Activated CD4-positive, alpha-beta T cell treated with anti-CD3 and anti-CD28 coated beads for 36 hours (primary cell): Measurements from ENCODE around the gene KHK. TPM values are rescaled to one million over a fixed set of nuclear protein-coding genes. Genes with fewer than 3 reads are reported as not detected.

Source experiments
- ATAC-seq: fragments of 200-7000 bp; cut with Tn5 transposase; one replicate; pipeline ENCODE4 v1.10.0; 2021; ENCODE audit warnings: mild to moderate bottlenecking, moderate library complexity
- CTCF ChIA-PET: fragments of 350-600 bp; sonication (Branson Sonifier 250); formaldehyde crosslinking; loops from one replicate; lab custom pipeline; 2021; ENCODE audit warnings: antibody characterized with exemption; lab: Charles Lee
- POLR2A ChIA-PET: fragments of 350-600 bp; sonication (Branson Sonifier 250); formaldehyde crosslinking; loops from one replicate; lab custom pipeline; 2021; ENCODE audit warnings: antibody characterized with exemption, inconsistent platforms; lab: Charles Lee
- DNase-seq: peaks from one replicate; pipeline ENCODE4 v3.0.0-alpha.2; 2020
- H3K27ac Mint-ChIP-seq: one replicate; pipeline ENCODE4 v1.8.0; 2021; ENCODE audit warnings: mixed read lengths
- H3K27me3 Mint-ChIP-seq: one replicate; pipeline ENCODE4 v1.8.0; 2021; ENCODE audit warnings: mixed read lengths
- H3K36me3 Mint-ChIP-seq: one replicate; pipeline ENCODE4 v1.8.0; 2021; ENCODE audit warnings: low read depth, mixed read lengths
- H3K4me1 Mint-ChIP-seq: one replicate; pipeline ENCODE4 v1.8.0; 2021; ENCODE audit warnings: mixed read lengths
- H3K4me3 Mint-ChIP-seq: one replicate; pipeline ENCODE4 v1.8.0; 2021; ENCODE audit warnings: mild to moderate bottlenecking, moderate library complexity, mixed read lengths
- H3K9me3 Mint-ChIP-seq: one replicate; pipeline ENCODE4 v1.8.0; 2021; ENCODE audit warnings: low read depth, mixed read lengths
- intact Hi-C, 2 experiments: fragments of 100-400 bp; cut with DNase I in 1 of 2; cut with micrococcal nuclease in 1 of 2; formaldehyde crosslinking; loops; one replicate each; pipeline versions ENCODE4 v1.14.2 to v1.15.1; 2022 to 2024; cut with DNase I, micrococcal nuclease
- total RNA-seq, 2 experiments: library from RNA; stranded (reverse); gene quantifications; one replicate each; pipeline ENCODE4 v1.2.3, GENCODE V29; 2021

The KHK gene
- total RNA-seq, 2 experiments from 2014 or later = 10.6 to 12.7 TPM

DNA sequence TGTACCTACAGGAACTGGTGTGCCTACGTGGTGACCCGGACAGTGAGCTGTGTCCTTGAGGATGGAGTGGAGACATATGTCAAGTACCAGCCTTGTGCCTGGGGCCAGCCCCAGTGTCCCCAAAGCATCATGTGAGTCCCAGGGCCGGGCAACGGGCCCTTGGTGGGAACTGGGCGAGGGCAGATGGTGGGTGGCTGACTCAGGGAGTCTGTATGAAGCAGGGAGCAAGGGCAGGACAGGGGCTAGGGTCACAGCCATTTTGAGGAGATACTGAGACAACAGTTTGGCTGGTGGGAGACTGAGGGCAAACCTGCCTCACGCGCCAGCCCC lies 6.5 kb upstream of the KHK start:
- Mint-ChIP-seq H3K27ac (peak overlapping the region; percentile 83), H3K4me1 (peaks cover 40% of the 10 kb centered on the region), H3K4me3 (no peak overlapping the region), H3K9me3 (no peaks in the 10 kb centered on the region), H3K36me3 (no peaks in the 10 kb centered on the region), H3K27me3 (no peaks in the 10 kb centered on the region)
- ChIA-PET CTCF (interaction anchor here (1.7 to 2.0 kb wide), 3 partner anchors 8 to 223 kb away, joined by 4 to 24 read pairs (median 7); partner anchors contain the start of gene OST4), POLR2A (no interaction called here)
- ATAC-seq (no peak), DNase-seq (no peak)
- intact Hi-C loops = no loop called here

DNA sequence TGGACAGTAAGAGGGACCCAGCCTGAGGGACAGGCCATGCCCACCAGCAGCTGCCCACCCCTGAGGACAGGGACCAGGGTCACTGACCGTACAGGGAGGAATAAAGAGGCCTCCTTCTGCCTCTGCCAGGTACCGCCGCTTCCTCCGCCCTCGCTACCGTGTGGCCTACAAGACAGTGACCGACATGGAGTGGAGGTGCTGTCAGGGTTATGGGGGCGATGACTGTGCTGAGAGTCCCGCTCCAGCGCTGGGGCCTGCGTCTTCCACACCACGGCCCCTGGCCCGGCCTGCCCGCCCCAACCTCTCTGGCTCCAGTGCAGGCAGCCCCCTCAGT lies 6.0 kb upstream of the KHK start:
- Mint-ChIP-seq H3K36me3 (no peaks in the 10 kb centered on the region), H3K9me3 (no peaks in the 10 kb centered on the region)
- POLR2A ChIA-PET = interaction anchor here (0.9 to 1.0 kb wide), 3 partner anchors 8 to 48 kb away, joined by 3 read pairs; partner anchors contain the start of gene OST4

DNA sequence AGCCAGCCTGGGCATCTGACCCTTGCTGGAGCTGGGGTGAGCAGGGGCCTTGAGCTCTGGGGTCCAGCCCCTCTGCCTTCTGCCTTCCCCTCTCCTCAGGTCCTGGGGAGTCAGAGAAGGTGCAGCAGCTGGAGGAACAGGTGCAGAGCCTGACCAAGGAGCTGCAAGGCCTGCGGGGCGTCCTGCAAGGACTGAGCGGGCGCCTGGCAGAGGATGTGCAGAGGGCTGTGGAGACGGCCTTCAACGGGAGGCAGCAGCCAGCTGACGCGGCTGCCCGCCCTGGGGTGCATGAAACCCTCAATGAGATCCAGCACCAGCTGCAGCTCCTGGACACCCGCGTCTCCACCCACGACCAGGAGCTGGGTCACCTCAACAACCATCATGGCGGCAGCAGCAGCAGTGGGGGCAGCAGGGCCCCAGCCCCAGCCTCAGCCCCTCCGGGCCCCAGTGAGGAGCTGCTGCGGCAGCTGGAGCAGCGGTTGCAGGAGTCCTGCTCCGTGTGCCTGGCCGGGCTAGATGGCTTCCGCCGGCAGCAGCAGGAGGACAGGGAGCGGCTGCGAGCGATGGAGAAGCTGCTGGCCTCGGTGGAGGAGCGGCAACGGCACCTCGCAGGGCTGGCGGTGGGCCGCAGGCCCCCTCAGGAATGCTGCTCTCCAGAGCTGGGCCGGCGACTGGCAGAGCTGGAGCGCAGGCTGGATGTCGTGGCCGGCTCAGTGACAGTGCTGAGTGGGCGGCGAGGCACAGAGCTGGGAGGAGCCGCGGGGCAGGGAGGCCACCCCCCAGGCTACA lies 4.4 kb upstream of the KHK start:
- ChIA-PET CTCF (interaction anchor here (0.5 to 5.7 kb wide), 10 partner anchors 9 to 601 kb away, joined by 3 to 30 read pairs (median 3); partner anchors contain the start of genes AGBL5 and OST4), POLR2A (interaction anchor here (0.5 to 2.1 kb wide), 2 partner anchors 11 to 18 kb away, joined by 3 to 6 read pairs; partner anchors contain the start of gene OST4)
- no peaks in the 10 kb centered on the region for H3K9me3 Mint-ChIP-seq
- H3K4me1 Mint-ChIP-seq = peaks cover 30% of the 10 kb centered on the region
- H3K27ac Mint-ChIP-seq = peak overlapping the region; percentile 98
- H3K36me3 Mint-ChIP-seq = no peaks in the 10 kb centered on the region
- intact Hi-C loops = loop anchor here (1.0 kb wide), 6 partner anchors 10 to 288 kb away; partner anchors contain the start of genes AGBL5 (in 2 of the 2), TMEM214 (in 2 of the 2), EIF2B4 (in 1 of the 2) and MAPRE3 (in 1 of the 2)
- no peaks in the 10 kb centered on the region for H3K27me3 Mint-ChIP-seq
- no peak for DNase-seq
- no peak overlapping the region for H3K4me3 Mint-ChIP-seq
- ATAC-seq = no peak

More for the DNA sequence above, 6.0 kb upstream of the KHK start:
- ATAC-seq (no peak), DNase-seq (no peak)
- H3K4me1 Mint-ChIP-seq = peaks cover 40% of the 10 kb centered on the region
- no peak overlapping the region for H3K4me3 Mint-ChIP-seq
- CTCF ChIA-PET = interaction anchor here (0.5 to 5.7 kb wide), 6 partner anchors 8 to 565 kb away, joined by 3 to 30 read pairs (median 6); partner anchors contain the start of genes AGBL5 and OST4
- peak overlapping the region; percentile 98 for H3K27ac Mint-ChIP-seq
- no peaks in the 10 kb centered on the region for H3K27me3 Mint-ChIP-seq
- intact Hi-C loops = no loop called here

DNA sequence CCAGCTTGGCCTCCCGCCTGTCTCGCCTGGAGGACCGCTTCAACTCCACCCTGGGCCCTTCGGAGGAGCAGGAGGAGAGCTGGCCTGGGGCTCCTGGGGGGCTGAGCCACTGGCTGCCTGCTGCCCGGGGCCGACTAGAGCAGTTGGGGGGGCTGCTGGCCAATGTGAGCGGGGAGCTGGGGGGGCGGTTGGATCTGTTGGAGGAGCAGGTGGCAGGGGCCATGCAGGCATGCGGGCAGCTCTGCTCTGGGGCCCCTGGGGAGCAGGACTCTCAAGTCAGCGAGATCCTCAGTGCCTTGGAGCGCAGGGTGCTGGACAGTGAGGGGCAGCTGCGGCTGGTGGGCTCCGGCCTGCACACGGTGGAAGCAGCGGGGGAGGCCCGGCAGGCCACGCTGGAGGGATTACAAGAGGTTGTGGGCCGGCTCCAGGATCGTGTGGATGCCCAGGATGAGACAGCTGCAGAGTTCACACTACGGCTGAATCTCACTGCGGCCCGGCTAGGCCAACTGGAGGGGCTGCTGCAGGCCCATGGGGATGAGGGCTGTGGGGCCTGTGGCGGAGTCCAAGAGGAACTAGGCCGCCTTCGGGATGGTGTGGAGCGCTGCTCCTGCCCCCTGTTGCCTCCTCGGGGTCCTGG lies 3.7 kb upstream of the KHK start:
- intact Hi-C loops = no loop called here
- Mint-ChIP-seq H3K9me3 (no peaks in the 10 kb centered on the region), H3K4me3 (no peak overlapping the region), H3K27ac (peak overlapping the region; percentile 37), H3K36me3 (no peaks in the 10 kb centered on the region), H3K4me1 (peaks cover 32% of the 10 kb centered on the region), H3K27me3 (no peaks in the 10 kb centered on the region)
- ATAC-seq (no peak), DNase-seq (no peak)
- ChIA-PET POLR2A (interaction anchor here (0.6 to 2.1 kb wide), 3 partner anchors 11 to 34 kb away, joined by 3 to 6 read pairs (median 4); partner anchors contain the start of gene OST4), CTCF (interaction anchor here (0.5 to 5.7 kb wide), 3 partner anchors 32 to 601 kb away, joined by 3 to 30 read pairs (median 3); partner anchors contain the start of gene AGBL5)

DNA sequence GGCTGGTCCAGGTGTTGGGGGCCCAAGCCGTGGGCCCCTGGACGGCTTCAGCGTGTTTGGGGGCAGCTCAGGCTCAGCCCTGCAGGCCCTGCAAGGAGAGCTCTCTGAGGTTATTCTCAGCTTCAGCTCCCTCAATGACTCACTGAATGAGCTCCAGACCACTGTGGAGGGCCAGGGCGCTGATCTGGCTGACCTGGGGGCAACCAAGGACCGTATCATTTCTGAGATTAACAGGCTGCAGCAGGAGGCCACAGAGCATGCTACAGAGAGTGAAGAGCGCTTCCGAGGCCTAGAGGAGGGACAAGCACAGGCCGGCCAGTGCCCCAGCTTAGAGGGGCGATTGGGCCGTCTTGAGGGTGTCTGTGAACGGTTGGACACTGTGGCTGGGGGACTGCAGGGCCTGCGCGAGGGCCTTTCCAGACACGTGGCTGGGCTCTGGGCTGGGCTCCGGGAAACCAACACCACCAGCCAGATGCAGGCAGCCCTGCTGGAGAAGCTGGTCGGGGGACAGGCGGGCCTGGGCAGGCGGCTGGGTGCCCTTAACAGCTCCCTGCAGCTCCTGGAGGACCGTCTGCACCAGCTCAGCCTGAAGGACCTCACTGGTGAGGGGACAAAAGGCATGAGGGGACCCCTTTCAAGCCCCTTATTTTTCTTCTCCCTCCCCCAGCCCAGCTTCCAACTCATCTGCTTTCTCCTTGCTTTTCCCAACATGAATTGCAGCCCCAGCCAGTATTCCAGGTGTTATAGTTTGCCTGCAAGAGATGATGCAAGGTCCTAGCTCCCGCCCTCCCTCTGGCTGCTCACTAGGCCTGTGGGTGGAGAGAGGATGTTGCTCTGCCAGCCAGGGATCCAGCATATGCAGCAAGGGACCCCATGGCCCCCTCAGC lies 2.9 kb upstream of the KHK start:
- intact Hi-C loops = no loop called here
- Mint-ChIP-seq H3K27me3 (no peaks in the 10 kb centered on the region), H3K9me3 (no peaks in the 10 kb centered on the region), H3K27ac (no peak overlapping the region), H3K4me1 (peaks cover 32% of the 10 kb centered on the region), H3K4me3 (no peak overlapping the region), H3K36me3 (no peaks in the 10 kb centered on the region)
- no peak for DNase-seq
- ATAC-seq = no peak
- ChIA-PET POLR2A (interaction anchor here (0.6 to 2.1 kb wide), 3 partner anchors 12 to 34 kb away, joined by 3 to 6 read pairs (median 4); partner anchors contain the start of gene OST4), CTCF (interaction anchor here (0.5 to 5.7 kb wide), 3 partner anchors 32 to 183 kb away, joined by 3 to 30 read pairs (median 3); partner anchors contain the start of gene AGBL5)

DNA sequence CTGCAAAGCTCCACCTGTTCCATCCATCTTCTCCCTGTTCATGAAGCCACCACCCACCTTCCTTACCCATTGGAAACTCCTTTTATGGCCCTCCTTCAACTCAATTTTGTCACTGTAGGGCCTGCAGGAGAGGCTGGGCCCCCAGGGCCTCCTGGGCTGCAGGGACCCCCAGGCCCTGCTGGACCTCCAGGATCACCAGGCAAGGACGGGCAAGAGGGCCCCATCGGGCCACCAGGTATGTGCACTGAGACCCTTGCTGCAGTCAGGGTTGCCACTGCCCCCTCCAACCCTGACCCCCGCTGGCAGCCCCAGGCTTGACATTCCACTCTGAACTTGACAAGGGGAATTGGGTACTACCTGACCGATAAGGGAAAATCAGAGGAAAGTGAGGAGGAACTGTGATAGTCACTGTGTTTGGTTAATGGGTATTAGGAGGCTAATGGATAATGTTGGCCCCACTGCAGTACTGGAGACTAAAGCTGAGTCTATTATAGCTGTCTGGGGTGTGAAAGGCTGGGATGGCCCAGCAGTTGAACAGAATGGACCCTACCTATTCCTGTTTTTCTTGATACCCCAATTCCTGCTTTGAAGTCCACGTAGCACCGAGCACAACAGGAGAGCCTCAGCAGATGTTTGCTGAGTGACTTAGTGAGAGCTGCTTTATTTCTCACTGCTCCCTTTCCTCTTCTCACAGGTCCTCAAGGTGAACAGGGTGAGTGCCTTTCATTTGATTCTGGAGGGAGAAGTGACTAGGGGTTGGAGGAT lies 2.1 kb upstream of the KHK start:
- CTCF ChIA-PET = interaction anchor here (0.8 to 5.7 kb wide), 4 partner anchors 15 to 122 kb away, joined by 3 to 30 read pairs (median 4); partner anchors contain the start of gene AGBL5
- Mint-ChIP-seq H3K27ac (no peak overlapping the region), H3K27me3 (no peaks in the 10 kb centered on the region), H3K4me3 (no peak overlapping the region), H3K9me3 (no peaks in the 10 kb centered on the region), H3K4me1 (peaks cover 32% of the 10 kb centered on the region), H3K36me3 (no peaks in the 10 kb centered on the region)
- intact Hi-C loops = loop anchor here in 1 of 2 experiments (5.0 kb wide), 1 partner anchor 122 kb away; no protein-coding TSS in a partner anchor
- DNase-seq (no peak), ATAC-seq (no peak)
- POLR2A ChIA-PET = interaction anchor here (2.1 kb wide), 1 partner anchor 13 kb away, joined by 6 read pairs; the partner anchor contains the start of gene OST4

DNA sequence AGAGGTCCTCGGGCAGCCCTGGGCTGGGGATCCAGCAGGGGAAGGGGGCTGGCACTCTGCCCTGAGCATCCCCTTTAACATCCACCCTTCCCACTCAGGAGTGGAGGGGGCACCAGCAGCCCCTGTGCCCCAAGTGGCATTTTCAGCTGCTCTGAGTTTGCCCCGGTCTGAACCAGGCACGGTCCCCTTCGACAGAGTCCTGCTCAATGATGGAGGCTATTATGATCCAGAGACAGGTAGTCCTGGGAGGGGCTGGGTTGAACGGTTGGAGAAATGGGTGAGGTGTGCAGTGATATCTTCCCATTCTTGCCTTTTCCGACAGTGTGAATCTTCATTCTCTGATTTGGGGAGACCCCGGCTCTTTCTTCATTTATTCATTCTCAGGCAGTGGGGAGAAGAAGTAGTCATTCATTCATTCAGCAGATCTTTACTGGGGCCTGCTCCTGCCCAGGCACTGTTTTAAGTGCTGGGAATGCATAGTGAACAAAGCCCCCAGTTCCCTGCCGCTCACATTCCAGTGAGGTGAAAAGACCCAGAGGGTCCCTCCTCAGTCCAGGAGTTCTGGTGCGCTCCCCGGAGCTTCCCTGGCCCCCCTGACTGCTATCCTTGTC lies 1.4 kb upstream of the KHK start:
- ChIA-PET POLR2A (no interaction called here), CTCF (interaction anchor here (0.8 to 5.7 kb wide), 4 partner anchors 14 to 123 kb away, joined by 3 to 30 read pairs (median 4); partner anchors contain the start of gene AGBL5)
- Mint-ChIP-seq H3K27ac (peak overlapping the region; percentile 38), H3K9me3 (no peaks in the 10 kb centered on the region), H3K36me3 (no peaks in the 10 kb centered on the region), H3K4me1 (peaks cover 32% of the 10 kb centered on the region), H3K27me3 (no peaks in the 10 kb centered on the region), H3K4me3 (peak overlapping the region; percentile 77)
- ATAC-seq (no peak), DNase-seq (no peak)
- intact Hi-C loops = loop anchor here in 1 of 2 experiments (5.0 kb wide), 1 partner anchor 123 kb away; no protein-coding TSS in a partner anchor

DNA sequence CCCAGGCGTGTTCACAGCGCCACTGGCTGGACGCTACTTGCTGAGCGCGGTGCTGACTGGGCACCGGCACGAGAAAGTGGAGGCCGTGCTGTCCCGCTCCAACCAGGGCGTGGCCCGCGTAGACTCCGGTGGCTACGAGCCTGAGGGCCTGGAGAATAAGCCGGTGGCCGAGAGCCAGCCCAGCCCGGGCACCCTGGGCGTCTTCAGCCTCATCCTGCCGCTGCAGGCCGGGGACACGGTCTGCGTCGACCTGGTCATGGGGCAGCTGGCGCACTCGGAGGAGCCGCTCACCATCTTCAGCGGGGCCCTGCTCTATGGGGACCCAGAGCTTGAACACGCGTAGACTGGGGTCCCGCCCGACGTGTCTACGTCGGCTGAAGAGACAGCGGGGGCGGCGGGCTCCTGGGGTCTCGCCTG lies 891 bp upstream of the KHK start:
- peak; percentile 7 for ATAC-seq
- peak overlapping the region; percentile 24 for H3K27ac Mint-ChIP-seq

DNA sequence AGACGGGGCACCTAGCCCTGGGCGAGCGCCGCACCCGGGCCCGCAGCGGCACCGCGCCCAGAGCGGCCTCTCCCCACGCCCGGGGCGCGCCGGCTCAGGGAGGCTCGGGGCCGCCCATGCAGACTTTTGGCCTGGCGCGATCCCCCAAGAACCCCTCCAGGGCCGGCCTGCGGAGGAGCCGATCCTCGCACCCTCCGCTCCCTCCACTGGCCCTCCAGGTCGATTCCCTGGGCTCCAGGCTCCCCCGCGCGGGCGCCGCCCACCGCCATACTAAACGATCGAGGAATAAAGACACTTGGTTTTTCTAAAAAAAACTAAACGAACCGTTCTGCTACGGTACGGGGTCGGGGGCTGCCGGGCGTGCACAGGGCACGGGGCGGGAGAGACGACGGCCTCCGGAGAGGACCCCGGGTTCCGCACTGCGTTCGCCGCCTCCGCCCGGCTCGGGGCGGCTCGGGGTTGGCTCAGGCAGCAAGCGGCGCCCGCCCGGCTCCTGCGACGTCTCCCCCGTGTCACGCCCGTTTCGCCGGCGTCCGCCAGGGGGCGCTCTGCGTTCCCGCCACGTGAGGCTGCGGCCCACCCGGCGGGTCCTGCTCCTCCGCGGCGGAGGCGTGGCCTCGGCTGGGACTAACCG lies 365 bp upstream of the KHK start:
- H3K4me3 Mint-ChIP-seq = peak overlapping the region; percentile 77
- peaks cover 24% of the 10 kb centered on the region for H3K4me1 Mint-ChIP-seq
- CTCF ChIA-PET = interaction anchor here (0.8 to 5.7 kb wide), 8 partner anchors 10 to 193 kb away, joined by 4 to 30 read pairs (median 9); partner anchors contain the start of genes AGBL5 and OST4
- intact Hi-C loops = loop anchor here (1.0 to 5.0 kb wide), 12 partner anchors 15 to 301 kb away; partner anchors contain the start of genes AGBL5 (in 2 of the 2), CAD (in 1 of the 2), EIF2B4 (in 1 of the 2) and GTF3C2 (in 1 of the 2)
- no peaks in the 10 kb centered on the region for H3K27me3 Mint-ChIP-seq
- ATAC-seq (peak; percentile 89), DNase-seq (peak; percentile 98)
- POLR2A ChIA-PET = interaction anchor here (0.9 kb wide), 1 partner anchor 35 kb away, joined by 3 read pairs; the partner anchor contains the start of gene AGBL5
- H3K36me3 Mint-ChIP-seq = no peaks in the 10 kb centered on the region
- peak overlapping the region; percentile 82 for H3K27ac Mint-ChIP-seq
- H3K9me3 Mint-ChIP-seq = no peaks in the 10 kb centered on the region

More for the DNA sequence above, 891 bp upstream of the KHK start:
- CTCF ChIA-PET = interaction anchor here (0.8 to 5.7 kb wide), 2 partner anchors 14 to 34 kb away, joined by 4 to 30 read pairs; partner anchors contain the start of gene AGBL5
- Mint-ChIP-seq H3K4me3 (peak overlapping the region; percentile 77), H3K4me1 (peaks cover 29% of the 10 kb centered on the region), H3K36me3 (no peaks in the 10 kb centered on the region), H3K9me3 (no peaks in the 10 kb centered on the region), H3K27me3 (no peaks in the 10 kb centered on the region)
- peak; percentile 65 for DNase-seq
- intact Hi-C loops = loop anchor here (1.0 to 5.0 kb wide), 12 partner anchors 14 to 300 kb away; partner anchors contain the start of genes AGBL5 (in 2 of the 2), CAD (in 1 of the 2), EIF2B4 (in 1 of the 2) and GTF3C2 (in 1 of the 2)
- POLR2A ChIA-PET = no interaction called here
